ENCODE data around the gene SERTAD3. TPM values are rescaled to one million over a fixed set of nuclear protein-coding genes. Genes with fewer than 3 reads are reported as not detected.
A peak's percentile ranks its signal among the peaks of the same experiment; 100 is the strongest.
"Not testable (repeated sequence)": the region's sequence is repeated elsewhere in the genome, so short reads cannot be mapped to it uniquely, and the experiment has no call there.

Gene SERTAD3
- total RNA-seq, 1 experiment from 2014 or later = 13.8 TPM

GRCh38 chr19:40458597-40458974 lies 14.5 kb upstream of the SERTAD3 start:
- no peak for DNase-seq (ENCODE audit: low read depth)

- no peak for DNase-seq (ENCODE audit: low read depth)
These were observed 13.9 kb upstream of the SERTAD3 start for GRCh38 chr19:40457953-40458596.

GRCh38 chr19:40457048-40457447 lies 12.9 kb upstream of the SERTAD3 start:
- DNase-seq (ENCODE audit: low read depth) = no peak

- not testable (repeated sequence) for DNase-seq (ENCODE audit: low read depth)
These were observed 9.8 kb upstream of the SERTAD3 start for GRCh38 chr19:40453943-40454342.

- DNase-seq (ENCODE audit: low read depth) = no peak
These were observed 9.1 kb upstream of the SERTAD3 start for GRCh38 chr19:40453151-40453735.

GRCh38 chr19:40452016-40452415 lies 7.9 kb upstream of the SERTAD3 start:
- no peak for DNase-seq (ENCODE audit: low read depth)

GRCh38 chr19:40450664-40451063 lies 6.5 kb upstream of the SERTAD3 start:
- no peak for DNase-seq (ENCODE audit: low read depth)

- DNase-seq (ENCODE audit: low read depth) = no peak
These were observed 5.4 kb upstream of the SERTAD3 start for GRCh38 chr19:40449506-40449905.

GRCh38 chr19:40446263-40446784 lies 2.2 kb upstream of the SERTAD3 start:
- DNase-seq (ENCODE audit: low read depth) = no peak

- no peak for DNase-seq (ENCODE audit: low read depth)
These were observed 1.7 kb upstream of the SERTAD3 start for GRCh38 chr19:40445780-40446262.

GRCh38 chr19:40444825-40445312 lies 734 bp upstream of the SERTAD3 start:
- no peak for DNase-seq (ENCODE audit: low read depth)

- DNase-seq (ENCODE audit: low read depth) = peak; percentile 99
These were observed 770 bp downstream of the SERTAD3 start for GRCh38 chr19:40443131-40443999.

GRCh38 chr19:40442328-40443130 lies 1.6 kb downstream of the SERTAD3 start:
- DNase-seq (ENCODE audit: low read depth) = peak; percentile 28

GRCh38 chr19:40441719-40442253 lies 2.3 kb downstream of the SERTAD3 start:
- DNase-seq (ENCODE audit: low read depth) = no peak

- no peak for DNase-seq (ENCODE audit: low read depth)
These were observed 5.9 kb downstream of the SERTAD3 start for GRCh38 chr19:40438284-40438683.

GRCh38 chr19:40433391-40434216 lies 10.5 kb downstream of the SERTAD3 start:
- peak; percentile 92 for DNase-seq (ENCODE audit: low read depth)

GRCh38 chr19:40432760-40433159 lies 11.4 kb downstream of the SERTAD3 start:
- not testable (repeated sequence) for DNase-seq (ENCODE audit: low read depth)

GRCh38 chr19:40431698-40432097 lies 12.4 kb downstream of the SERTAD3 start:
- DNase-seq (ENCODE audit: low read depth) = no peak

GRCh38 chr19:40430242-40430641 lies 13.9 kb downstream of the SERTAD3 start:
- not testable (repeated sequence) for DNase-seq (ENCODE audit: low read depth)

GRCh38 chr19:40428197-40428596 lies 15.9 kb downstream of the SERTAD3 start:
- not testable (repeated sequence) for DNase-seq (ENCODE audit: low read depth)
